GM18870 (cell line): ENCODE data around the gene IGFBP4.

Experiments used
- ATAC-seq: cut with Tn5 transposase; IDR thresholded peaks from one replicate; pipeline ENCODE4 v1.9.1; 2021; ENCODE audit warnings: moderate library complexity; ENCODE audit not compliant: unreplicated experiment

Gene IGFBP4

GRCh38 chr17:40431231-40431602 lies 12.0 kb upstream of the IGFBP4 start:
- ATAC-seq = no peak

GRCh38 chr17:40432864-40433528 lies 10.3 kb upstream of the IGFBP4 start:
- no peak for ATAC-seq

GRCh38 chr17:40433551-40434415 lies 9.5 kb upstream of the IGFBP4 start:
- ATAC-seq = no peak

GRCh38 chr17:40436636-40437035 lies 6.6 kb upstream of the IGFBP4 start:
- no peak for ATAC-seq

- ATAC-seq = no peak
Measured at GRCh38 chr17:40437095-40437732, 6.0 kb upstream of the IGFBP4 start.

GRCh38 chr17:40440166-40440565 lies 3.1 kb upstream of the IGFBP4 start:
- ATAC-seq = no peak

GRCh38 chr17:40442392-40443195 lies 656 bp upstream of the IGFBP4 start:
- no peak for ATAC-seq

- ATAC-seq = no peak
Measured at GRCh38 chr17:40443988-40444899, 994 bp downstream of the IGFBP4 start.

GRCh38 chr17:40445751-40446468 lies 2.7 kb downstream of the IGFBP4 start:
- no peak for ATAC-seq

- no peak for ATAC-seq
Measured at GRCh38 chr17:40447148-40447644, 3.9 kb downstream of the IGFBP4 start.

- no peak for ATAC-seq
Measured at GRCh38 chr17:40447806-40448205, 4.6 kb downstream of the IGFBP4 start.

- no peak for ATAC-seq
Measured at GRCh38 chr17:40448213-40448638, 5.0 kb downstream of the IGFBP4 start.

GRCh38 chr17:40448639-40449261 lies 5.5 kb downstream of the IGFBP4 start:
- ATAC-seq = no peak

GRCh38 chr17:40450175-40450574 lies 6.9 kb downstream of the IGFBP4 start:
- no peak for ATAC-seq

- no peak for ATAC-seq
Measured at GRCh38 chr17:40451420-40451819, 8.2 kb downstream of the IGFBP4 start.

- ATAC-seq = no peak
Measured at GRCh38 chr17:40452216-40452787, 9.1 kb downstream of the IGFBP4 start.

GRCh38 chr17:40452921-40453378 lies 9.7 kb downstream of the IGFBP4 start:
- ATAC-seq = no peak

GRCh38 chr17:40453881-40454612 lies 10.8 kb downstream of the IGFBP4 start:
- no peak for ATAC-seq
